ENCODE results near the gene USP16. TPM values are rescaled to one million over a fixed set of nuclear protein-coding genes. Genes with fewer than 3 reads are reported as not detected.
"Not testable (repeated sequence)": the region's sequence is repeated elsewhere in the genome, so short reads cannot be mapped to it uniquely, and the experiment has no call there.

Gene USP16
- total RNA-seq, 1 experiment from 2014 or later, result 27.3 TPM

DNA sequence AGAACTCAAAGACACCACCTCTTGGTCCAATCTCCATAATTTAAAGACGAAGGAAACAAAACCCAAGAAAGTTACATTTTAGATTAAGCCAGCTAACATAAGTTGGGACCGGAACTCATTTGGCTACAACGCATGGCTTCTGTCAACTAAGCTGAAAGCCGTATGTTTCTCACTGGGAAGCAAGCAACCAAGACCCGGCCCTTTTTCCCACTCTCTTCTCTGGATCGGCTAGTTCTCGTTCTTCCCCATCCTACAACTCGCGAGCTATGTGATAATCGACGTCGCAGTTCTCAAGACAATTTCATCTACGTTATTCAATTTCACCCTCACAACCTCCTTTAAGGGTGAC lies 48.4 kb downstream of the USP16 start:
- Histone ChIP-seq H3K9me2 (replicated peaks; ENCODE audit: insufficient read depth, low read length) (no peaks in the 10 kb centered on the region), H3K4me3 (ENCODE audit: low read length) (peak overlapping the region; percentile 90), H3K9me3 (ENCODE audit: low read length) (no peaks in the 10 kb centered on the region), H3K9ac (ENCODE audit: low read length) (peak overlapping the region; percentile 97), H3K79me2 (ENCODE audit: low read length) (peaks cover 55% of the 10 kb centered on the region), H3K4me1 (ENCODE audit: low read length) (peaks cover 58% of the 10 kb centered on the region), H3K4me2 (ENCODE audit: low read depth, low read length, poor library complexity, severe bottlenecking) (peak overlapping the region; percentile 86), H2AFZ (ENCODE audit: low read length) (no peak overlapping the region), H3K27me3 (ENCODE audit: low read length) (no peaks in the 10 kb centered on the region), H3K36me3 (ENCODE audit: insufficient read depth, low read length) (peaks cover 46% of the 10 kb centered on the region), H4K20me1 (ENCODE audit: insufficient read depth, low read depth, low read length) (peaks cover 40% of the 10 kb centered on the region), H3K27ac (ENCODE audit: low read length) (peak overlapping the region; percentile 75)
- DNase-seq, result peak; percentile 70

DNA sequence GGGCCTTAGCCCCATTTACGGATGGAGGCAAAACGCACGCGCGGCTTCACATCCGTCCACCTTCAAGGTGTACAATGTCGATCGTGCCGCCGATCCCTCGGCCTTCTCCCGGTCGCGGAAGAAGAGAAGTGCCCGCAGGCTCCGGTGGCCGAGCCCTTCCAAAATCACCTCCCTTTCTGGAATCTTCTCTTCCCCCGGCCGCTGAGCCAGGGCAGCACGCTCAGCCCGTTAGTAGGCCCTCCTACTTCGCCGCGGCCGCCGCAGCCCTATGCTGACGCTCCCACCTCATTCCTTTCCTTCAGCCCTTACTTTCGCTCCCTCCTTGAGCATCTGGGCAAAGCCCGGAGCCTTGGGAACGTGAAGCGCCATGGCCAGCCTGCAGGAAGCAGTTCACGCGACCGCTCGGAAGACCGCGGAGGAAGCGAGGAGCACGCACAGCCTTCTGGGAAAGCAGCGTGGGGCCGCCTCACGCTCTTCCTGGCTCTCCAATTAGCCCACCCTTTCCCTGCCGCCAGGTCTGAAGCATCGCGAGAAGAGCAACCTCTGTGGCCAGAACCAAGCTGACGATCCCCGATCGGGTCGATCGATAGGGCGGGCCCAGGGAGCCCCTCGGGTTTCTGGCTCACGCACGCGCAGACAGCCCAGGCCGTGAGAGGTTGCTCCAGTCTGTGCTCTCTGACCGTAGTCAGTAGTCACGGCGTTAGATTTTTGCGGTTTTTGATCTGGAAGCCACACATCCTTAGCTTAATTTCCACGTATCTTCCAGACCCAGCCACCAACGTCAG lies 48.9 kb downstream of the USP16 start, which contains the start of gene CCT8:
Gene CCT8 (minus strand): TSS at position 427 of the 785 bp plus-strand sequence. CDS start 58 bp downstream, at position 369.
- peak within 1 kb of the TSS; percentile 98 for H3K4me2 ChIP-seq (ENCODE audit: low read depth, low read length, poor library complexity, severe bottlenecking)
- H3K36me3 ChIP-seq (ENCODE audit: insufficient read depth, low read length), result peaks cover 42% of the 10 kb centered on the region
- H3K27ac ChIP-seq (ENCODE audit: low read length), result peak within 1 kb of the TSS; percentile 94
- H3K27me3 ChIP-seq (ENCODE audit: low read length), result no peaks in the 10 kb centered on the region
- H3K79me2 ChIP-seq (ENCODE audit: low read length), result peaks cover 57% of the 10 kb centered on the region
- peak within 1 kb of the TSS; percentile 97 for H3K9ac ChIP-seq (ENCODE audit: low read length)
- H3K9me2 ChIP-seq (replicated peaks; ENCODE audit: insufficient read depth, low read length), result no peaks in the 10 kb centered on the region
- H3K4me1 ChIP-seq (ENCODE audit: low read length), result peaks cover 64% of the 10 kb centered on the region
- DNase-seq, result peak; percentile 100
- H4K20me1 ChIP-seq (ENCODE audit: insufficient read depth, low read depth, low read length), result peaks cover 40% of the 10 kb centered on the region
- H3K9me3 ChIP-seq (ENCODE audit: low read length), result no peaks in the 10 kb centered on the region
- H2AFZ ChIP-seq (ENCODE audit: low read length), result peak within 1 kb of the TSS; percentile 66; the same call in 1 of the 2 replicates
- H3K4me3 ChIP-seq (ENCODE audit: low read length), result peak within 1 kb of the TSS; percentile 90

DNA sequence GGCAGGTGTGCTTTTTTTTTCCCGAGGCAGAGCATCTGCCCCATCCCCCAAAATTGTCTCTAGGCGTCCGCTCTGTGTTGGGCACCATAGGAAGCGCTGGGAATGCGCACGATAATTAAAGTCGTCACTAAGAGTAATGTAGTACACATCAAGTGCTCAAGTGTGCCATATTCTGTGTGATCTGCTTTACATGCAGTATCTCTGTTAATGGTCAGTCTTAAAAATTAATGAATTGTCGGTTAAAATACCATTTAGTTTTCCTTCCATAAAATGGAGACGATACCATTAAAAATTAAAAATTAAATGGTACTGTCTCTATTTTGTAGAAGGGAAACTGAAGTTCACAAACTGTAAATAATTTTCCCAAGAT lies 49.5 kb downstream of the USP16 start:
- no peaks in the 10 kb centered on the region for H3K27me3 ChIP-seq (ENCODE audit: low read length)
- peaks cover 58% of the 10 kb centered on the region for H3K79me2 ChIP-seq (ENCODE audit: low read length)
- H3K4me3 ChIP-seq (ENCODE audit: low read length), result peak overlapping the region; percentile 90
- H2AFZ ChIP-seq (ENCODE audit: low read length), result peak overlapping the region; percentile 66; the same call in 1 of the 2 replicates
- peaks cover 70% of the 10 kb centered on the region for H3K4me1 ChIP-seq (ENCODE audit: low read length)
- peak overlapping the region; percentile 94 for H3K27ac ChIP-seq (ENCODE audit: low read length)
- H4K20me1 ChIP-seq (ENCODE audit: insufficient read depth, low read depth, low read length), result peaks cover 38% of the 10 kb centered on the region
- H3K36me3 ChIP-seq (ENCODE audit: insufficient read depth, low read length), result peaks cover 37% of the 10 kb centered on the region
- no peaks in the 10 kb centered on the region for H3K9me2 ChIP-seq (replicated peaks; ENCODE audit: insufficient read depth, low read length)
- DNase-seq, result no peak
- H3K9me3 ChIP-seq (ENCODE audit: low read length), result no peaks in the 10 kb centered on the region
- H3K9ac ChIP-seq (ENCODE audit: low read length), result peak overlapping the region; percentile 88
- H3K4me2 ChIP-seq (ENCODE audit: low read depth, low read length, poor library complexity, severe bottlenecking), result peak overlapping the region; percentile 98

DNA sequence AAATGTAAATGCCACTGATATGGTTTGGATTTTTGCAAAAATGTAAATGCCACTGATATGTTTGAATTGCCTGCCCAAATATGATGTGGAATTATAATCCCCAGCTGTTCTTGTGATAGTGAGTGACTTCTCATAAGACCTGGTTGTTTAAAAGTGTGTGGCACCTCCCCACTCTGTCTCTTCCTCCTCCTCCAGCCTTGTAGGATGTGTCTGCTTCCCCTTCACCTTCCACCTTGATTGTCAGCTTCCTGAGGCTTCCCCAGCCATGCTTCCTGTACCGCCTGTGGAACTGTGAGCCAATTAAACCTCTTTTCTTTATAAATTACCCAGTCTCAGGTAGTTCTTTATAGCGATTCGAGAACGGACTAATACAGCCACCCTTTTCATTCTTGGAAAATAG lies 50.3 kb downstream of the USP16 start:
- H3K27ac ChIP-seq (ENCODE audit: low read length), result peak overlapping the region; percentile 94
- H3K27me3 ChIP-seq (ENCODE audit: low read length), result no peaks in the 10 kb centered on the region
- peaks cover 29% of the 10 kb centered on the region; the same call in 1 of the 2 replicates for H3K36me3 ChIP-seq (ENCODE audit: insufficient read depth, low read length)
- H4K20me1 ChIP-seq (ENCODE audit: insufficient read depth, low read depth, low read length), result peaks cover 33% of the 10 kb centered on the region
- peaks cover 57% of the 10 kb centered on the region for H3K79me2 ChIP-seq (ENCODE audit: low read length)
- no peaks in the 10 kb centered on the region for H3K9me3 ChIP-seq (ENCODE audit: low read length)
- no peak overlapping the region for H3K4me3 ChIP-seq (ENCODE audit: low read length)
- H3K9ac ChIP-seq (ENCODE audit: low read length), result no peak overlapping the region
- peaks cover 78% of the 10 kb centered on the region for H3K4me1 ChIP-seq (ENCODE audit: low read length)
- no peak overlapping the region for H2AFZ ChIP-seq (ENCODE audit: low read length)
- peak; percentile 82 for DNase-seq
- no peaks in the 10 kb centered on the region for H3K9me2 ChIP-seq (replicated peaks; ENCODE audit: insufficient read depth, low read length)
- peak overlapping the region; percentile 98 for H3K4me2 ChIP-seq (ENCODE audit: low read depth, low read length, poor library complexity, severe bottlenecking)

DNA sequence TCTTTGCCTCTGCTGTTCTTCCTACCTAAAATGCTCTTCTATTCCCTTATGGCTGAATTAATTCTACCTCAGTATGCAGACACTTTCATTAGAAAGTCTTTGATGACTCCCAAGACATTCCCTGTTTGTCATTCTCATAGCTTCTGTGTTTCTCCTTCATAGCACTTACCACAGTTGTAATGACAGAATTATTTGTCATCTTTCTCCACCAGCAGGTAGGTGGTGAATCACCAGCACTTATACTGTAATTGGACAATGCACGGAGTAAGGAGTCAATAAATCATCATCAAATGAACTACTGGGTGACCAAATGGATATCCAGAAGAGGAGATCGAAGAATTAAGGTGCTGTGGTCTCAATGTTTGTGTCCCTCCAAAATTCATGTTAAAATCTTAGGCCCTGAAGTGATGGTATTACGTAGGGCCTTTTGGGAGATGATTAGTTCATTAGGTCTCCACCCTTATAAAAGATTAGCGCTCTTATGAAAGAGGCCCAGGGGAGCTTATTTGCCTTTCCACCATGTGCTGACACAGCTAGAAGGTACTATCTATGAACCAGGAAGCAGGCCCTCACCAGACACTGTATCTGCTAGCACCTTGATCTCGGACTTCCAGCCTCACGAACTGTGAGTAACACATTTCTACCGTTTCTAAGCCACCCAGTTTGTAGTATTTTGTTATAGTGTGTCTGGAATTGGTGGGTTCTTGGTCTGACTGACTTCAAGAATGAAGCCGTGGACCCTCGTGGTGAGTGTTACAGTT lies 51.4 kb downstream of the USP16 start:
- Histone ChIP-seq H3K4me2 (ENCODE audit: low read depth, low read length, poor library complexity, severe bottlenecking) (no peak overlapping the region), H2AFZ (ENCODE audit: low read length) (no peak overlapping the region)

DNA sequence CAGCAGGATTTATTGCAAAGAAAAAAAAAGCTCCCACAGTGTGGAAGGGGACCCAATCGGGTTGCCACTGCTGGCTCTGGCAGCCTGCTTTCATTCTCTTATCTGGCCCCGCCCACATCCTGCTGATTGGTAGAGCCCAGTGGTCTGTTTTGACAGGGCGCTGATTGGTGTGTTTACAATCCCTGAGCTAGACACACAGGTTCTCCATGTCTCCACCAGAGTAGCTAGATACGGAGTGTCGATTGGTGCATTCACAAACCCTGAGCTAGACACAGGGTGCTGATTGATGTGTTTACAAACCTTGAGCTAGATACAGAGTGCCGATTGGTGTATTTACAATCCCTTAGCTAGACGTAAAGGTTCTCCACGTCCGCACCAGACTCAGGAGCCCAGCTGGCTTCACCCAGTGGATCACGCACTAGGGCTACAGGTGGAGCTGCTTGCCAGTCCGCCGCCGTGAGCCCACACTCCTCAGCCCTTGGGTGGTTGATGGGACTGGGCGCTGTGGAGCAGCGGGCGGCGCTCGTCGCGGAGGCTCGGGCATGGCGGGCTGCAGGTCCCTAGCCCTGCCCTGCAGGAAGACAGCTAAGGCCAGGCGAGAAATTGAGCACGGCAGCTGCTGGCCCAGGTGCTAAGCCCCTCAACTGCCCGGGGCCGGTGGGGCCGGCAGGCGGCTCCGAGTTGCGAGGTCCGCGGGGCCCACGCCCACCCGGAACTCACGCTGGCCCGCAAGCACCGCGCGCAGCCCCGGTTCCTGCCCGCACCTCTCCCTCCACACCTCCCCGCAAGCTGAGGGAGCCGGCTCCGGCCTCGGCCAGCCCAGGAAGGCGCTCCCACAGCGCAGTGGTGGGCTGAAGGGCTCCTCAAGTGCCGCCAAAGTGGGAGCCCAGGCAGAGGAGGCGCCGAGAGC lies 52.5 kb downstream of the USP16 start:
- peaks cover 49% of the 10 kb centered on the region for H3K79me2 ChIP-seq (ENCODE audit: low read length)
- peak overlapping the region; percentile 94 for H3K27ac ChIP-seq (ENCODE audit: low read length)
- peaks cover 11% of the 10 kb centered on the region for H4K20me1 ChIP-seq (ENCODE audit: insufficient read depth, low read depth, low read length)
- H3K4me2 ChIP-seq (ENCODE audit: low read depth, low read length, poor library complexity, severe bottlenecking), result peak overlapping the region; percentile 87
- DNase-seq, result peak; percentile 79
- H3K9me3 ChIP-seq (ENCODE audit: low read length); H3K27me3 ChIP-seq (ENCODE audit: low read length); H3K36me3 ChIP-seq (ENCODE audit: insufficient read depth, low read length); H3K9me2 ChIP-seq (replicated peaks; ENCODE audit: insufficient read depth, low read length): not testable (repeated sequence)
- peak overlapping the region; percentile 69 for H3K4me3 ChIP-seq (ENCODE audit: low read length)
- peak overlapping the region; percentile 77 for H2AFZ ChIP-seq (ENCODE audit: low read length)
- peaks cover 70% of the 10 kb centered on the region for H3K4me1 ChIP-seq (ENCODE audit: low read length)
- H3K9ac ChIP-seq (ENCODE audit: low read length), result peak overlapping the region; percentile 80

More for the DNA sequence above, 51.4 kb downstream of the USP16 start:
- Histone ChIP-seq H3K79me2 (ENCODE audit: low read length) (peaks cover 55% of the 10 kb centered on the region), H3K9me3 (ENCODE audit: low read length) (no peaks in the 10 kb centered on the region), H3K9ac (ENCODE audit: low read length) (no peak overlapping the region), H4K20me1 (ENCODE audit: insufficient read depth, low read depth, low read length) (peaks cover 22% of the 10 kb centered on the region), H3K4me1 (ENCODE audit: low read length) (peaks cover 78% of the 10 kb centered on the region), H3K4me3 (ENCODE audit: low read length) (no peak overlapping the region; the same call in 1 of the 2 replicates), H3K27ac (ENCODE audit: low read length) (peak overlapping the region; percentile 94), H3K36me3 (ENCODE audit: insufficient read depth, low read length) (peaks cover 18% of the 10 kb centered on the region; the same call in 1 of the 2 replicates), H3K9me2 (replicated peaks; ENCODE audit: insufficient read depth, low read length) (no peaks in the 10 kb centered on the region), H3K27me3 (ENCODE audit: low read length) (no peaks in the 10 kb centered on the region)
- peak; percentile 65 for DNase-seq

DNA sequence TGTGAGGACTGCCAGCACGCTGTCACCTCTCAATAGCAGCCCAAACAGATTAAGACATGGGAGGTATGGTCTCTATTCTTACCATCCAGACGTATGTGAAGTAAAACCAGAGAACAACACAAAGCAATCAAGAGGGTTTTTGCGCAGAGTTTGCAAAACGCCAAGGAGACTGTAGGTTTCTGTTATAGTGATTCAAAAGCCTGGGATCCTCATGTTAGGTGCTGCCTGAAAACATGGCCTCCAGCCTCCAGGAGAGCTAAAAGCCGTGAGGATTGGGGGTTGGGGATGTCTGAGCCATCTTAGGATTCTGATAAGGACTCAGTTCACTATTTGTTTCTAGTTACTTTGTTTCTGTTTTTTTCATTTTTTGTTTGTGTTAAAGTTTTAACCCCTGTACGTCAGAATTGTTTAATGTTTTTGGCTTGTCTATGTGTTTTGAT lies 53.2 kb downstream of the USP16 start:
- H3K4me1 ChIP-seq (ENCODE audit: low read length), result peaks cover 70% of the 10 kb centered on the region
- H3K27me3 ChIP-seq (ENCODE audit: low read length), result no peaks in the 10 kb centered on the region
- peak overlapping the region; percentile 87 for H3K4me2 ChIP-seq (ENCODE audit: low read depth, low read length, poor library complexity, severe bottlenecking)
- peak; percentile 90 for DNase-seq
- H3K27ac ChIP-seq (ENCODE audit: low read length), result peak overlapping the region; percentile 94
- H3K36me3 ChIP-seq (ENCODE audit: insufficient read depth, low read length), result 0 out of 2 replicates have a peak, but pooled peaks cover under 1% of the 10 kb centered on the region
- no peaks in the 10 kb centered on the region for H3K9me3 ChIP-seq (ENCODE audit: low read length)
- peaks cover 4% of the 10 kb centered on the region; the same call in 1 of the 2 replicates for H4K20me1 ChIP-seq (ENCODE audit: insufficient read depth, low read depth, low read length)
- H3K9me2 ChIP-seq (replicated peaks; ENCODE audit: insufficient read depth, low read length), result no peaks in the 10 kb centered on the region
- H3K79me2 ChIP-seq (ENCODE audit: low read length), result peaks cover 48% of the 10 kb centered on the region
- peak overlapping the region; percentile 77 for H2AFZ ChIP-seq (ENCODE audit: low read length)
- peak overlapping the region; percentile 80 for H3K9ac ChIP-seq (ENCODE audit: low read length)
- H3K4me3 ChIP-seq (ENCODE audit: low read length), result peak overlapping the region; percentile 69

All from Karpas-422 (cell line).